HG02610 (cell line): ENCODE results near the gene CSE1L.
"Not testable (repeated sequence)": the region's sequence is repeated elsewhere in the genome, so short reads cannot be mapped to it uniquely, and the experiment has no call there.

ENCODE experiments used
- ATAC-seq: cut with Tn5 transposase; IDR thresholded peaks from one replicate; pipeline ENCODE4 v1.9.1; 2021; ENCODE audit warnings: mild to moderate bottlenecking, moderate library complexity; ENCODE audit not compliant: unreplicated experiment

CSE1L gene

DNA sequence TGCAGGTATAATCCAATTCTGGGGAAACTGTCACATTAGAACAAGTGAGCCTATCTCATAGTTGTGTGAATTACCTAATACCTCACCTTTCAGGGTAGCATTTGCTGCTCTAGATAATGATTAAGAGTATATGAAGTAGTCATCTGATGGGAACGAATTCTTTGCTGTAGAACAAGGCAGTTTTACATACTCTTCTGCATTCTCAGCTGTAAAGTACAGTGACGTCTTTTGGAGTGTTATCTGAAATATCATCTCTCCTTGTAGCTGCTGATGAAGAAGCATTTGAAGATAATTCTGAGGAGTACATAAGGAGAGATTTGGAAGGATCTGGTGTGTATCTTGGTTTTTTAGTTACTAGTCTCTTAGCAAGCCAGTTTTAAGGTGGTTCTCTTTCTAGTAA, 28.4 kb downstream of the CSE1L start:
- no peak for ATAC-seq

DNA sequence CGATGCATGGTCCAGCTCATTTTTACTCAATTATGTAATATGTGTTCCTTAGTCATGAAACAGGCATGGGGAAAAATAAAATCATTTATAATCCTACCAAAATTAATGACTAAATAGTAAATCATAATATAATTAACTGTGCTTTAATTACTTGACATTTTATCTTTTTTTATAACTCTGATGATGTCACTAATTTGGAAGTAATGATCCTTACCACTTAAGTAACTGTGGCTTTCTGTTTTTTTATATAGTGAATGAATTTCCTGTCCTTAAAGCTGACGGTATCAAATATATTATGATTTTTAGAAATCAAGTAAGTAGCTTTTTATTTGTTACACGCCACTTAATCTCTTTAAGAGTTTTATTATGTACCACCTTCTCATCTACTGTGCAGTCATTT, 32.2 kb downstream of the CSE1L start:
- ATAC-seq: no peak

DNA sequence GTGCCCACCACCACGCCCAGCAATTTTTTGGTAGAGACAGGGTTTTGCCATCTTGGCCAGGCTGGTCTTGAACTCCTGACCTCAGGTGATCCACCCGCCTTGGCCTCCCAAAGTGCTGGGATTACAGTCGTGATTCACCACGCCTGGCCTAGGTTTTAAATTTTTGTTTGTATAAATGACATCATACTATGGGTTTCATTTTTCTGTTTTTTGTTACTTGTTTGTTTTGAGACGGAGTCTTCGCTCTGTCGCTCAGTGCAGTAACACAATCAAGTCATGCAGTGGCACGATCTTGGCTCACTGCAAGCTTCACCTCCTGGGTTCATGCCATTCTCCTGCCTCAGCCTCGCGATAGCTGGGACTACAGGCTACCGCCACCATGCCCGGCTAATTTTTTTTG, 36.2 kb downstream of the CSE1L start:
- ATAC-seq: not testable (repeated sequence)

DNA sequence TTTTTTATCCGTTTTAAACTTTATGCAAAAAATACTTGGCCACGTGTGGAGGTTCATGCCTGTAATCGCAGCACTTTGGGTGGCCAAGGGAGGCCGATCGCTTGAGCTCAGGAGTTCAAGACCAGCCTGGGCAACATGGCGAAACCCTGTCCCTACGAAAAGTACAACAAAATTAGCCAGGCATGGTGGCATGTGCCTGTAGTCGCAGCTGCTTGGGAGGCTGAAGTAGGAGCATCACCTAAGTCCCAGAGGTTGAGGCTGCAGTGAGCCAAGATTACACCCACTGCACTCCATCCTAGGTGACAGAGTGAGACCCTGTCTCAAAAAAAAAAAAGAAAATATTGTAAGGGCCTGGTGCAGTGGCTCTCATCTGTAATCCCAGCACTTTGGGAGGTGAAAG, 45.0 kb downstream of the CSE1L start:
- ATAC-seq: no peak

DNA sequence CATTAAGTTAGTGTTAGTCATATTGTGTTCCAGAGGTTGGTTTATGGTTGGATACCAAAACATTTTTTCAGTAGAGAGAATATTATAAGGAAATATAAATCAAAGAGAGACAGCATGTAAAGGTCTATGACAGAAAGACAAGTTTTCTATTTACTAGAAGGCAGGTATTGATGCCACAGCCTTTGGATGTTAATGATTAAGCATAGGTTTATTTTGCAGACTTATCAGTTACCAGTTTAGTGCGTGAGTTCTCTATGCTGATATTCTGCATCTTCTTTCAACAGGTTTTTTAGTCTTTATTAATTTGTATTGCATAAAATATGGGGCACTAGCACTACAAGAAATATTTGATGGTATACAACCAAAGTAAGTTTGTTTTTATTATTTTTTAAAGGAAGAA, 45.6 kb downstream of the CSE1L start:
- ATAC-seq: no peak

DNA sequence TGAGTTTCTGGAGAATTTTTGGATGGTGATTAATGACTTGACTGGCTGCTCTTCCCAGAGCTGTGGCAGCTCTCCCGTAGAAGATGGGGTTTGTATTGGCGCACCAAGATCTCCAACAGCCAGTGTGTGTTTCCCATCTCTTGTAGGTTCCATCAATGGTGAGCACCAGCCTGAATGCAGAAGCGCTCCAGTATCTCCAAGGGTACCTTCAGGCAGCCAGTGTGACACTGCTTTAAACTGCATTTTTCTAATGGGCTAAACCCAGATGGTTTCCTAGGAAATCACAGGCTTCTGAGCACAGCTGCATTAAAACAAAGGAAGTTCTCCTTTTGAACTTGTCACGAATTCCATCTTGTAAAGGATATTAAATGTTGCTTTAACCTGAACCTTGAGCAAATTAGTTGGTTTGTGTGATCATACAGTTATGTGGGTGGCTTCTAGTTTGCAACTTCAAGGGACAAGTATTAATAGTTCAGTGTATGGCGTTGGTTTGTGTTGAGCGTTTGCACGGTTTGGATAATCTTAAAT, 50.2 kb downstream of the CSE1L start:
- no peak for ATAC-seq

DNA sequence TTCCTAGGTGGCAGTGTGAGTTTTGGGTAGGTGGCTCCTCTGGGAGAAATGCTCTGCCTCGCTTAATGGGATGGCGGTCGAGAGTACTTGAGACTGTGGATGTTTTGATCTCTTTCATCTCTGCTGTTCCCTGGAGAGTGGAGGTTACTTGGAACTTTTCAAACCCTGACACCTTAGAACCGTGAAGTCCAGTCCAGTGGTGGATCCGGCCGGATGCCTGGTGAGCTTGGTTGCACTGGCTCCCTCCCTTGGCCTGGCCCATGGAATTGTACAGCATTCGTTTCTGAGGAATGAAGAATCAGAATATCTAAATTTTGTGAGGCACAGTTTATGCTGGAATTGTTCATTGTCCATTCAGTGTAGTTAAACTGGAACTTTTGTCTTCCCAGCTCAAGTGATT, 51.0 kb downstream of the CSE1L start:
- no peak for ATAC-seq

DNA sequence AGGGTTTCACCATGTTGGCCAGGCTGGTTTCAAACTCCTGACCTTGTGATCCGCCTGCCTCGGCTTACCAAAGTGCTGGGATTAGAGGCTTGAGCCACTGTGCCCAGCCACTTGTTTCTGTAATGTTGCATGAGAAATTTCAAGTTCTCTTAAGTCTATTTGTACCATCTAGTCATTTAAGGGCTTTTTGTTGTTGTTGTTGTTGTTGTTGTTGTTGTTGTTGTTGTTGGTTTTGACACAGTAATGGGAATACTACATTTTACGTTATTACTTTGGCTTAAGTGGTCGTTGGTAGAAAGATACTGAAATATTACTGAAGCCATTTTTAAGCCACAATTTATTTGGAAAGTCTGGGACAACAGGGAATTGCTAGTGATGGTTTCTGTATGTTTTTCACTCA, 52.0 kb downstream of the CSE1L start:
- ATAC-seq: no peak

DNA sequence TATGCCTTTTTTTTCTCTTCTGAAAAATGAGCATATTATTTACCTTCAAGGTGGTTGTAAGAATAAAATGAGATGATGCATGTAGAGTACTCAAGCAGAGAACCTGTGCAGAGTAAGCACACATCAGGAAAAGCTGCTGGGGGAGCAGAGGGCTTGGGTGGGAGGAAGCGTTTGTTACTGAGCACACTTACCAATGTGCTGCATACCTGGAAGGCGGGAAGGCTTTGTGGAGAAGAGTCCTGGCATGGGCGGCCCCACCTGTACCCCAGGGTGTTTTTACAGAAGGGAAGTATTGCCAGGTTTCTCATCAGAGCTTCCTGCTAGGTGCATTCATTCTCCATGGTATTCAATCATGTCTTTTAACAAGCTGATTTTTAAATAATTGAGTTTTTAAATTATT, 52.9 kb downstream of the CSE1L start:
- ATAC-seq: no peak

DNA sequence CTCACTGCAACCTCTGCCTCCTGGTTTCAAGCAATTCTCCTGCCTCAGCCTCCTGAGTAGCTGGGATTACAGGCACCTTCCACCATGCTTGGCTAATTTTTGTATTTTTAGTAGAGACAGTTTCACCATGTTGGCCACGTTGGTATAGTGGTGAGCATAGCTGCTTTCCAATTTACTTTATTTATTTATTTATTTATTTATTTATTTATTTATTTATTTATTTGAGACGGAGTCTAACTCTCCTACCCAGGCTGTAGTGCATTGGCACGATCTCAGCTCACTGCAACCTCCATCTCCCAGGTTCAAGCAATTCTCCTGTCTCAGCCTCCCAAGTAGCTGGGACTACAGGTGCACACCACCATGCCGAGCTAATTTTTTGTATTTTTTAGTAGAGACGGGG, 54.2 kb downstream of the CSE1L start:
- ATAC-seq: not testable (repeated sequence)

DNA sequence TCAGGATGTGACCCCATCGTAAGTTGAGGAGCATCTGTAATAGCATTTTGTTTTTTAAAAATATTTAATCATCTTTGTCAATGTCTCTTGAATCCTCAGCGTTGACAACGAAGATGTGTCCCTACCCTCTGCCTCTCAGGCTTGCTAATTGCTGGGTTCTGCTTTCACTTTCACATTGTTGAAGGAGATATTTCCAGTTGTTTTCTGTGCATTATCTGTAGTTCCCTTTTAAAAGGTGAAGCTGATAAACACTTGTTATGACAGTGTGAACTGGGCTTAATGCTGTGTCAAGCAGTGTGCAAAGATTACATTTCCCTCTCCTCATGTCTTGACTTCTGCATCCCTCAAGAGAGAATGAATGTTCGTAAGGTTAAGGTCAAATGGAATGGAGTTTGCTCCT, 54.9 kb downstream of the CSE1L start:
- ATAC-seq: no peak

DNA sequence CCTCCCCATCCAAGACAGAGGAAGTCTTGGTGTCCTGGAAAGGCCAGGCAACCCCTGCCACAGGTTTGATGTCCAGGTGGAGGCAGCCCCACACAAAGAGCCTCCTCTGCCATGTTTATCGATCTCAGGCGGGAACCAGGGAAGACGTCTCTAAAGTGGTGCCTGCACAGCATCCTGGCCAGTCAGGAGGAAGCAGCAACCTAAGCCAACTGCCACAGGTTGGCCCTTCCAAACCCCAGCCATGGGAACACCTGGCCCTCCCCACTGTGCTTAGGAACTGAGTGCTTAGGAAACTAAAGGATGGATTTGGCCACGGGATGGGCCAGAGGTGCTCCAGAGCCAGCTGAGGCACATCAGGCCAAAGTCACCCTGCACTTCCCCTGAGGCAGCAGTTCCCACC, 56.9 kb downstream of the CSE1L start:
- no peak for ATAC-seq

DNA sequence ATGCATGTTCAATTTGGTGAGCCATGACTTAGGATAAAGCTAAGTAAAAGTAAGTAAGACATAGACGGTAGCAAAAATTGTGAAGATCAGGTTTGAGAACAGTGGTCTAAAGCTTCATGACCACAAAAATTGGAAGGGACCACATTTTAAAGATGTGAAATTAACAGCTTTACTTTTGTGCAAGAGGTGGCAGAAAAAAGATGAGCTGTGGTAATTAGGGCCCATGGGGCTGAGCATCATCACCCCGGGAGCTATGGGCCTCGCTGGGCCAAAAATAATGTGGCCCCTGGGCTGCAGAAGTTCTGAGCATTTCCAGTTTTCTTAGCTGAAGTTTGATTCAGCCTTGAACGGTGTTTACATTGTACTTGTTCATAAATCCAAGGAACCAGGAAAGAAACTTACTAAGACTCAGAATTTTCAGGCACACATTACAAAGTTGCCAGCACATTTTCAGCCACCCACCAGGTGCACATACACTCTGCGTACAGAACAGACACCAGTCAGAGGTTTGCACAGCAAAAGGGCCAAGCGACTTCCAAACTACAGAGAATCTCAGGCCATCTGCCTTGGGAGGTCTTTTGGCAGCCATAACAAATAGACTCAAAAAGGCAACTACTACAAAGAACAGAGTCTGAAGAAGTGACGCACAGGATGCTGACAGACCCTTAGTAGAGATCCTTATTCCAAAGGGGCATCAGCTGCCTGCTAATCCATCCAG, 57.7 kb downstream of the CSE1L start:
- ATAC-seq: no peak

DNA sequence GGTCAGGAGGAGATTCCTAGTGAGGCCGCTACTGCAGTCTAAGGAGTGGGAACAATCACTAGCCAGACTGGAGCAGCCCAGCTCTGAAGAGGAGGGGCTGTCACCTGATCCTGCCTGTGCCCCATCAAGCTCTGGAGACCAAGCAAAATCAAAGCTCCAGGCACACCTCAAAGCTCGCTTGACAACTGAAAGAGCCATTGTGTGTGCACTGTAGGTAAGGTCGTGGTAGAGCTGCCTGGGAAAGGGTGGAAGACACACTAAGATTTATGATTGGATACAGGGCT, 58.2 kb downstream of the CSE1L start:
- no peak for ATAC-seq

DNA sequence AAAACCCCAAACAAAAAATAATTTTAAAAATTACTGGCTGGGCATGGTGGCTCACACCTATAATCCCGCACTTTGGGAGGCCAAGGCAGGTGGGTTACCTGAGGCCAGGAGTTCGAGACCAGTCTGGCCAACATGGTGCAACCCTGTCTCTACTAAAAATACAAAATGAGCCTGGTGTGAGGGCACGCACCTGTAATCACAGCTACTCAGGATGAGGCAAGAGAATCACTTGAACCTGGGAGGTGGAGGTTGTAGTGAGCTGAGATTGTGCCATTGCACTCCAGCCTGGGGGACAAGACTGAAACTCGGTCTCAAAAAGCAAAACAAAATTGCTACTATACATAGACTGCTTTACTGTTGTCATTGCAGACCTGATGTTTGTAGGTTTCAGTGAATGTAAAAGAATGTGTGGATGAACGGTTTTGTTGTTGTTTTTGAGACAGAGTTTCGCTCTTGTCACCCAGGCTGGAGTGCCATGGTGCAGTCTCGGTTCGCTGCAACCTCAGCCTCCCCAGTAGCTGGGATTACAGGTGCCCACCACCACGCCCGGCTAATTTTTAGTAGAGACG, 59.0 kb downstream of the CSE1L start:
- ATAC-seq: not testable (repeated sequence)

DNA sequence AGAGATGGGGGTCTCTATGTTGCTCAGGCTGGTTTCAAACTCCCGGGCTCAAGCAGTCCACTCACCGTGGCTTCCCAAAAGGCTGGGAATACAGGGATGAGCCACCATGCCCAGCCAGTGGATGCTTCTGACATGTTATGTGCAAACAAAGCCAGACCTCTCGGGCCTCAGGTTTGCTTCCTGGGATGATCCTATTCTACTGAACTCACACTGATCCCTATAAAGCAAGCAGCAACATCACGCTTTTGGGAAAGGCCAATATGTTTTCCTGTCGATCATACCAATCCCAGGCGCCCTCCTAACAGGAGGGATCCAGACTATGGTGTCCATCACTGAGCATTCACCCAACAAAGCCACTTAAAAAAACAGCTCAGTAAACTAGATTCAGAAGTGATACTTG, 60.2 kb downstream of the CSE1L start:
- no peak for ATAC-seq

DNA sequence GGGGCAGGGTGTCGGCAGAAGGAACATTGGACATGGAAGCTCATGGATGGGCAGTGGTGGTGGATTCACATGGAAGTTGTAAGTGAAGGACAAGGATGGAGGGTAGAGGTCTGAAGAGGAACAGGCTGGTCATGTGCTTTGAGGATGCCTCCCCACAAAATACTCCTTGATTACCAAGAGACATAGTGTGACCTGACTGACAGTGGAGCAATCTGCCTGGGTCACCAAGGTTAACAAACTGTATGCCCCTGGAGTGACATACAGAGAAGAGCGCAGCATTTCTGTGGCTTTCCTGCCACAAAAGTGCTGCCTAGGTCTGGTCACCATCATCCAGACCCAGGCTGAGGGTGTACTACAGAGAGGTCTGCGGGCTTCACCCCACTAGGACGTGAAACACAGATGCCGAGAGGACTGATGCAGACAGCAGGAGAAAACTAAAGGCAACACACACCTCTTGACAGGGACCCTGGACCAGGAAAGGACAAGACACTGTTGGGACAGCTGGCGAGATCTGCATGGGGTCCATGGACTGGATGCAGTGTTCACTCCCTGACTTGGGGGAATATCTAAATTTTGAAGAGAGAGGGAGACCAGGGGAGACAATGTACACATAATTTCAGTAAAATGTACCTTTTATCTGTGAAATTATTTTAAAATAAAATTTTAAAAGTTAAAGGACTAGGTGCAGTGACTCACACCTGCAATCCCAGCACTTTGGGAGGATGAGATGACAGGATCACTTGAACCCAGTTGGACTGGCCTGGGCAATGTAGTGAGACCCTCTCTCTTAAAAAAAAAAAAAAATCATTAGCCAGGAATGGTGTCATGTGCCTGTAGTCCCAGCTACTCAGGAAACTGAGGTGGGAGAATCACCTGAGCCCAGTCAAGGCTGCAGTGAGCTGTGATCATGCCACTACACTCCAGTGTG, 64.9 kb downstream of the CSE1L start:
- ATAC-seq: no peak

DNA sequence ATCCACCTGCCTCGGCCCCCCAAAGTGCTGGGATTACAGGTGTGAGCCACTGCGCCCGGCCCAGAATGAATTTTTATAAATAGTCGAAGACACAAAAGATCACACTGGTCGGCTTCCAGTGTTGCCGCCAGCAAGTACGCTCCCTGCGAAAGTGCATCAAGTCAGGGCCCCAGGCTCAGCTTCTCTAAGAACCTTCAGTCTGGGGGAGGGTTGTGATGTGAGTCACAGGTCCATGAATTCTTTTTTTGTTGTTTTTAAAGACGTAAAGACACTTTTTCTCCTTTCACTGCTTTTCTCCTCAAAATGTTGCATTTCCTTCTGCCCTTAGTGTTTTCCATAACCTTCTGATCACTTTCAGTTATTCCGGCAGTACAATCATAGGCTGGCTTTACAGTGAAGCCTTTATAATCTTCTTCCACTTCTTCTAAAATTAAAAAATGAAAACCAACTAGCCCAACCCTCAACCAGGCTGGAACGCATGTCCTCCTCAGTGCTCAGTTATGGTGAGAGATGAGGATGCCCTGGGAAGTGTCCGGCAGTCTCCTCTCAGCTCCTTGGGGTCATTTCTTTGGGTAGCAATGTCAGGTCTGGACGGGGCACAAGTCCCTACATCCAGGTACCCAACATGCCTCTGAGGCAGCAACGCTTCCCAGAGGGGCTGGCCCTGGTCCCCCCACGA, 66.6 kb downstream of the CSE1L start:
- no peak for ATAC-seq

DNA sequence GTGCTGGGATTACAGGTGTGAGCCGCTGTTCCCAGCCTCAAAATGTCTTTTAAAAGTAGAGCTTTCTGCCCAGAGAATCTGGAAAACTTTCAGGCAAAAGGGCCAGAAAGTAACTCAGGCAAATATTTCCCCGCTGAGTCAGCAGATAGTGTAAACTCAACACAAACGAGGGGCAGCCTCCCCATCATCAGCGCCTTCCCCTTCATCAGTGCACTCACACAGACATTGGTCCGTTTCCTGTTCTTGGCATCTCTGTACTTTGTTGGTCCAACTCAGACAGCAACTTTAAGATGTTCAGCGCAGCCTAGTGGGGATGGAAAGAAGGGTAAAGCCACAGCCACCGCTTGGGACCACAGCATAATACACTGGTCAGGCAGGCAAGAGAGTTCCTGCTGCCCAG, 69.5 kb downstream of the CSE1L start:
- ATAC-seq: no peak

DNA sequence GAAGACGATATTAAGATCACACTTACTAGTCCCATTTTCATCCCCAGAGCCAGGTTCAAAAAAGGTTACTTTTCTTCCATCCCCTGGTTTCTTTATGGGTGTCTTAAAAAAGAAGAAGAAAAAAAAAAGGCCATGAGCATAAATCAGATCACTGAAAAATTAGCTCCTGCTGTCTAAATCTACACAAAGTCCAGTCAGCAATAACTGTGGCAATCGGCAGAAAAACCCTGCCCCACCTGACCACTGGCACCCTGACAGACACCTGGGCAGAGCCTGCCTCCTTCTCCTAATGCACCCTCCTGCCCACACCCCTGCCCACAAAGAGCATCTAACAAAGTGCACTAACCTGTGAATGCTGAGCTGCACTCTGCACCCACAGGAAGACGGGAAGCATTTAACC, 72.2 kb downstream of the CSE1L start:
- ATAC-seq: no peak

DNA sequence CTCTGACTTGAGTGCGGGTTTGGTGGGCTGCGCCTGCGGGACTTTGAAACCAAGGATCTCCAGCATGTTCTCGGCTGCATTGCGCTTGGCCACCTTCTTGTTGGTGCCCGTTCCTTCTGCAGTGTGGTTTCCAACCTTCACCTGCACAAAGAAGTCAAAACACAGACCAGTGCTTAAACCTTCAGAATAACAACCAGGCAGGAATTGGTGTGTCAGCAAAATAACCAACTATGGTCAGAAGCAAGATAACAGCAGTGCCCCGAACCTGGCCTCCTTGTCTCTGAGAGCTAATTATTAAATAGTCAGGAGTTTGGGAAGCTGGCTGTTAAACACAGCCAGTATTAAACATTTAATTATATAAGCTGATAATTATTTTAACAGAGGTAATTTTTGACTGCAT, 73.9 kb downstream of the CSE1L start:
- no peak for ATAC-seq
